Kidney glomerular epithelial cell (primary cell): ENCODE data around the gene DNAJC13.
A peak's percentile ranks its signal among the peaks of the same experiment; 100 is the strongest.

Experiments used
- DNase-seq: peaks from one replicate; lab custom pipeline; 2025; lab: John Stamatoyannopoulos, UW

DNAJC13 gene

GRCh38 chr3:132406587-132406986 lies 10.7 kb upstream of the DNAJC13 start:
- no peak for DNase-seq

GRCh38 chr3:132407025-132407424 lies 10.3 kb upstream of the DNAJC13 start:
- no peak for DNase-seq

- DNase-seq: no peak
Observed at GRCh38 chr3:132414841-132415240, 2.5 kb upstream of the DNAJC13 start.

- DNase-seq: no peak
Observed at GRCh38 chr3:132416161-132416560, 1.1 kb upstream of the DNAJC13 start.

GRCh38 chr3:132417695-132418411 lies 551 bp downstream of the DNAJC13 start:
- DNase-seq: peak; percentile 87

- DNase-seq: no peak
Observed at GRCh38 chr3:132418916-132419315, 1.6 kb downstream of the DNAJC13 start.

- peak; percentile 15 for DNase-seq
Observed at GRCh38 chr3:132421832-132422231, 4.5 kb downstream of the DNAJC13 start.

- DNase-seq: no peak
Observed at GRCh38 chr3:132422531-132422930, 5.2 kb downstream of the DNAJC13 start.

GRCh38 chr3:132432639-132433038 lies 15.3 kb downstream of the DNAJC13 start:
- no peak for DNase-seq

- no peak for DNase-seq
Observed at GRCh38 chr3:132433121-132433520, 15.8 kb downstream of the DNAJC13 start.

- no peak for DNase-seq
Observed at GRCh38 chr3:132435224-132435910, 18.1 kb downstream of the DNAJC13 start.

GRCh38 chr3:132435911-132436425 lies 18.7 kb downstream of the DNAJC13 start:
- no peak for DNase-seq

GRCh38 chr3:132443421-132443820 lies 26.1 kb downstream of the DNAJC13 start:
- no peak for DNase-seq

GRCh38 chr3:132444383-132444782 lies 27.1 kb downstream of the DNAJC13 start:
- no peak for DNase-seq

- DNase-seq: no peak
Observed at GRCh38 chr3:132445817-132446216, 28.5 kb downstream of the DNAJC13 start.

- DNase-seq: no peak
Observed at GRCh38 chr3:132448216-132448961, 31.1 kb downstream of the DNAJC13 start.

- no peak for DNase-seq
Observed at GRCh38 chr3:132456136-132456535, 38.8 kb downstream of the DNAJC13 start.

GRCh38 chr3:132456571-132456970 lies 39.3 kb downstream of the DNAJC13 start:
- no peak for DNase-seq

- no peak for DNase-seq
Observed at GRCh38 chr3:132457286-132457685, 40.0 kb downstream of the DNAJC13 start.

- DNase-seq: no peak
Observed at GRCh38 chr3:132459551-132459950, 42.2 kb downstream of the DNAJC13 start.

GRCh38 chr3:132461544-132461943 lies 44.2 kb downstream of the DNAJC13 start:
- no peak for DNase-seq

GRCh38 chr3:132464066-132464465 lies 46.8 kb downstream of the DNAJC13 start:
- no peak for DNase-seq

GRCh38 chr3:132469326-132469725 lies 52.0 kb downstream of the DNAJC13 start:
- no peak for DNase-seq
